Stimulated activated CD8-positive, alpha-beta memory T cell treated with anti-CD3 and anti-CD28 coated beads, Interleukin-4, amount 100 ng/mL, for 24 hours (primary cell): ENCODE measurements around the gene HOXD3.

ENCODE experiments used
- DNase-seq: peaks from one replicate; pipeline ENCODE4 v3.0.0-alpha.2; 2020; ENCODE audit warnings: low read depth

The HOXD3 gene

DNA sequence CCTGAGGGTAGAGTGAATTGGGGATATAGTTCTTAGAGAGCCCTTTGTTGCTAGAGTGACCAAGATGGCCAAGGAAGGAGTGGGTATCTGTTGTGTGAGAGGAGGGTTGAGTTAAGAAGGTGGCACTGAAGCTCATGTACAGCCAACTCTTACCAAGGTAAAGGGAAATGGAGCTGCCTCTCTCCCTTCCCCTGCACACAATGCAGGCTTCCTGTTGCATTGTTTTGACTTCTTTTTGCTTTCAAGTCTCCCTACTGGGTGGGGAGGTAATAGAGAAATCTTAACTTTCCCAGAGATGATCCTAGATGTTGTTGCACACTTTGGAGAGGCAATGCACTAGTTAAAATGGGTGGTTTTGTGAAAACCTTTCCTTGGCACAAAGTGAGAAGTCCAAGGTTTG, 55.2 kb downstream of the HOXD3 start:
- DNase-seq, result no peak

DNA sequence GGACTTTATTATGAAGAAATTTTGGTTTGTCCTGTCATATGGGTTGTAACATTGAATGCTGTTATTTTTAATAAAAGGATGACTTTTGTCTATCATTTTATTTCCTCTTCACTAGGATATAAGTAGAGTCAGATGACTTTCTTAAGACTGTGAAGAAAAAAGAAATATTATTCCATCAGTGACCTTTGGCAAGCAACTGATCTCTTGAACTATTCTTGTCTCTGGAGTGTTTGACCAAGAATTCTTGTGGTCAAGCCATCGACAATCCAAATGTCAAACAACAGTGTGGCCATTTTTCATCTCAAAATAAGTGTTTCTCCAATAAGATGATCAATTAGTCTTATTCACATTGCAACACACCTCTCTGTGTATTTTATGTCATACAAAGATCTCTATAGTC, 56.3 kb downstream of the HOXD3 start:
- DNase-seq, result no peak
